Measurements from ENCODE around the gene CXCR5. TPM values are rescaled to one million over a fixed set of nuclear protein-coding genes. Genes with fewer than 3 reads are reported as not detected.

The CXCR5 gene
- total and polyA plus RNA-seq, 7 donors: under 0.01 to 11.5 (median 0.23) TPM; not detected in 4

DNA sequence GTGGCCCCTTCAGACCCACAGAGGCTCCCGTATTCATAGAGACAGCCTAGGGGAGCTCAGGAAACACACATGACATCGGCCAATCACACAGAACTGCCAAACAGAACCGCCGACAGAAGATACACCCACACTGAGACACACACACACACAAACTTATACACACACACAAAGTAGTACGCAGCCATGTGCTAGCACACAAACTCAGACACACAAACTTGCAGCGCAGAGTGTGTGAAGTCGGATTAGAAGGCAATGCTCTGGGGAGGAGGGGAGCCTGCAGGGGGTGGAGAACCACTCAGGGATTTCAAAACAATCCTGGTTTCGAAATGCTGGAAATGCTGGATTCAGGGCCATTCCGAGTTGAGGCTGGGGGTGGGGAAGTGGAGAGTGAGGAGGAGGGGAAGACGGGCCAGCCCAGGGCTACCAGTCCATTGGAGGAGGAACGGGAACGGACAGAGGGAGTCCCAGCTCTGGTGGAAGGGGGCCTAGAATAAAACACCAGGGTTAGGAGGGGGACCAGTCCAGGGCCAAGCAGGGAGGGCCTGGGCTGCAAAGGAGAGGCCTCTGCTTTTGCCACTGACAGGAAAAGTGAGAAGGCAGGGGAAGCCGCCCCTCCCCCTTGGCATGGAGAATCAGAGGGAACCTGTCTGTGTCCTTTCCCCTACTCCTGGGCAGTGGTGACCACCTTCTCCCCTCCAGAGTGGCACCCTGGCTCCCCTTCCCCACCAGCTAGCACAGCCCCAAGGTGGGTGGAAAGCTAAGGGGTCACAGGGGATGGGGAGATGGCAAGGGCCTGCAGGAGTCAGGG lies 37.6 kb downstream of the CXCR5 start:
- H3K4me1 ChIP-seq: peaks cover 0 to 84% (median 83%) of the 10 kb centered on the region in 4 donors
- TF ChIP-seq, protein P1, sequence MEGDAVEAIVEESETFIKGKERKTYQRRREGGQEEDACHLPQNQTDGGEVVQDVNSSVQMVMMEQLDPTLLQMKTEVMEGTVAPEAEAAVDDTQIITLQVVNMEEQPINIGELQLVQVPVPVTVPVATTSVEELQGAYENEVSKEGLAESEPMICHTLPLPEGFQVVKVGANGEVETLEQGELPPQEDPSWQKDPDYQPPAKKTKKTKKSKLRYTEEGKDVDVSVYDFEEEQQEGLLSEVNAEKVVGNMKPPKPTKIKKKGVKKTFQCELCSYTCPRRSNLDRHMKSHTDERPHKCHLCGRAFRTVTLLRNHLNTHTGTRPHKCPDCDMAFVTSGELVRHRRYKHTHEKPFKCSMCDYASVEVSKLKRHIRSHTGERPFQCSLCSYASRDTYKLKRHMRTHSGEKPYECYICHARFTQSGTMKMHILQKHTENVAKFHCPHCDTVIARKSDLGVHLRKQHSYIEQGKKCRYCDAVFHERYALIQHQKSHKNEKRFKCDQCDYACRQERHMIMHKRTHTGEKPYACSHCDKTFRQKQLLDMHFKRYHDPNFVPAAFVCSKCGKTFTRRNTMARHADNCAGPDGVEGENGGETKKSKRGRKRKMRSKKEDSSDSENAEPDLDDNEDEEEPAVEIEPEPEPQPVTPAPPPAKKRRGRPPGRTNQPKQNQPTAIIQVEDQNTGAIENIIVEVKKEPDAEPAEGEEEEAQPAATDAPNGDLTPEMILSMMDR (IDR thresholded peaks at IDR 0.05): no peak
- TF ChIP-seq EP300 (IDR thresholded peaks at IDR 0.05) (no peak), POLR2A (IDR thresholded peaks at IDR 0.05) (no peak), POLR2AphosphoS5 (IDR thresholded peaks at IDR 0.05) (peak in 2 of 4 donors; percentile 19 to 49)
- intact Hi-C loops (cut with DNase I): no loop called here
- H3K4me3 ChIP-seq: peak overlapping the region; percentile 88 to 98 (median 90)
- no peaks in the 10 kb centered on the region for H3K36me3 ChIP-seq
- no peaks in the 10 kb centered on the region for H3K9me3 ChIP-seq
- 17 to 39% methylated on average over 13 of the region's 13 CpGs for WGBS, 2 donors
- peak overlapping the region; percentile 95 to 100 (median 100) for H3K27ac ChIP-seq
- peak; percentile 93 for DNase-seq
- H3K27me3 ChIP-seq: no peaks in the 10 kb centered on the region

DNA sequence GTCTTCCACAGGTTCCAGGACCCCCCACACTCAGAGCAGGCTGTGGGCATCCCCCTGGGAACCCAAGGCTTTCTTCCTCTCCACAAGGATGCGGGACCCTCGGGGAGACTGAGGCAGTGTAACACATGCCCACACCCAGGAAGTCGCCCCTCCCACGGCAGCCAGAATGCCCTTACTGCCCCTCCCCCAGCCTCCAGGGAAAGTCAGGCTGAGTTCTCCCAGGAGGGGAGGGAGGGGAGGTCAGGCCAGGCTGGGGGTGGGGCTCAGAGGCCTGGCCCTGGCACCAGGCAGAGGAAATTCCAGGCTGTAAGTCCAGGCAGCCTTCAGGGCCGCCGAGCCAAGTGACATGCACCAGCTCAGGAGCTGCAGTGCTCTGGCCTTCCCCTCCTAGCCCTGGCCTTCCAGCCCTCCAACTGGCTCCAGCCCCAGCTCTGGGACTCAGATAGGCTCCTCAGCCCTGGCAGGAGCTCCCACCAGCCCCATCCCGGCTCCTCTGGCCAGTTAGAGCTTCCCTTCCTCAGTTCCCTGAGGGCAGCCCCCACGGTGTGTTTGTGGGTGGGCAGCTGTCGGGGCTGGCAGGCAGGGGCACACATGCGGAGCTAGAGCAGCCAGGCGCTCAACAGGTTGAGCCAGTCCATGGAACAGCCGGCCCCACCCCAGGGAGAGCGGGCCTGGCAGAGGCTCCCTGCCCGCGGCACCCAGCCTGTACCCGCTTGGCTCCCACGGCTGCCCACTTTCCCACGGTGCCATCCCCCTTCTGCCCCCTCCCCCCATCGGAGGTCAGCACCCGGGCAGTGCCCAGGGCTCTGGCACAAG lies 38.4 kb downstream of the CXCR5 start:
- peak; percentile 96 for DNase-seq
- Histone ChIP-seq H3K27ac (peak overlapping the region; percentile 95 to 100 (median 100)), H3K4me3 (peak overlapping the region; percentile 88 to 98 (median 90)), H3K27me3 (no peaks in the 10 kb centered on the region), H3K9me3 (no peaks in the 10 kb centered on the region), H3K4me1 (peaks cover 0 to 84% (median 81%) of the 10 kb centered on the region in 4 donors), H3K36me3 (no peaks in the 10 kb centered on the region)
- TF ChIP-seq POLR2A (IDR thresholded peaks at IDR 0.05) (peak; percentile 43 to 75), POLR2AphosphoS5 (IDR thresholded peaks at IDR 0.05) (peak; percentile 75 to 91 (median 88)), EP300 (IDR thresholded peaks at IDR 0.05) (peak in 2 of 4 donors; percentile 69 to 80)
- TF ChIP-seq, protein P1 (IDR thresholded peaks at IDR 0.05): no peak
- 7 to 33% methylated on average over 20 of the region's 20 CpGs for whole genome bisulfite sequencing, 2 donors
- intact Hi-C loops (cut with DNase I): no loop called here

DNA sequence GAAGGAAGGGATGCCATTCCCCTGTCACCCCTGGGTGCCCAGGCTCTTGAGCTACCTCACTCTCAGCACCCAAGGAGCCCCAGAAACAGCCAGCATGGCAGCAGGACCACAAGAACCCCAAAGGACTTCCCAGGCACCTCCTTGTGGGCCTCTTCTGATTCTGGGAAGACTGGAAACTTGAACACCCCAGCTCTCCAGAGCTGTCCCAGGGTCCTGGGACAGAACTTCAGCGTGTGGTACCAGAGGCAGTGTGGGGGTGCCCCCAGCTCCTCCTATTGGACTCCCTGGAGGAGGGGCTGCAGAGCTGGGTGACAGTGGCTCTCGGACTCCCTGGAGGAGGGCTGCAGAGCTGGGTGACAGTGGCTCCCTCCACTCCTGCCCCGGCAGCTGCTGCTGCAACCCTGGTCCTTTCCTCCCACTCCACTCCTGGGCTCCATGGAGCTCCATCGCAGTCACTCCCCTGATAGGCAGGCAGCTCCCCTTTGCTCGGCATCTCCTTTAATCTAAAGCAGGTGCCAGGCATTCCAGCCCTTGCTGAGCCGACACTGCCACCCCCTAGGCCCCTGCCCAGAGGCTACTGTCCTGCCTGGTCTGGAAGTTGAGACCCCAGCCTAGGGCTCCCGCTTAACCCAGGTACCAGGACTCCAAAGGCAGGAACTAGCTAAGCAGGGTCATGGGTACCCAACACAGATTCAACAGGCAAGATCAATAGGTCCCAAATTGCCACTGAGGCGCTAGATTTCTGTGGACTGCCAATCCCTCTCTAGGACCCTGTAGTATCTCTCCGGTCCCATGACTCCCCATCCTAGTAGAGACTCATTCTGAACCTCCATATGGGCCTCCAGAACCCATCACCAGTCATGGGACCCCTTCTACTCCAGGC lies 39.3 kb downstream of the CXCR5 start:
- DNase-seq: peak; percentile 65
- no peak for TF ChIP-seq POLR2AphosphoS5 (IDR thresholded peaks at IDR 0.05)
- no peak for TF ChIP-seq POLR2A (IDR thresholded peaks at IDR 0.05)
- TF ChIP-seq, protein P1 (IDR thresholded peaks at IDR 0.05): no peak
- no peak for TF ChIP-seq EP300 (IDR thresholded peaks at IDR 0.05)
- Histone ChIP-seq H3K27me3 (no peaks in the 10 kb centered on the region), H3K4me3 (peak overlapping the region; percentile 88 to 98 (median 90)), H3K36me3 (no peaks in the 10 kb centered on the region), H3K4me1 (peaks cover 0 to 82% (median 81%) of the 10 kb centered on the region in 4 donors), H3K27ac (peak overlapping the region; percentile 95 to 100 (median 100)), H3K9me3 (no peaks in the 10 kb centered on the region)
- WGBS, 2 donors: 39 to 52% methylated on average over 9 of the region's 9 CpGs
- intact Hi-C loops (cut with DNase I): no loop called here

Data from sigmoid colon (tissue), 7 donors.